Activated naive CD8-positive, alpha-beta T cell treated with anti-CD3 and anti-CD28 coated beads, Interleukin-2, amount 10 ng/mL, durations not matched to agents 7 days and 5 days (primary cell): ENCODE data around the gene SGSM1. TPM values are rescaled to one million over a fixed set of nuclear protein-coding genes. Genes with fewer than 3 reads are reported as not detected.
"Not testable (repeated sequence)": the region's sequence is repeated elsewhere in the genome, so short reads cannot be mapped to it uniquely, and the experiment has no call there.

Experiments used
- ATAC-seq: fragments of 150-1000 bp; cut with Tn5 transposase; one replicate; pipeline ENCODE4 v1.10.0; 2021; ENCODE audit warnings: low read depth, moderate library complexity
- POLR2A ChIA-PET: fragments of 350-600 bp; sonication (Branson Sonifier 250); formaldehyde crosslinking; loops from one replicate; lab custom pipeline; 2021; ENCODE audit warnings: antibody characterized with exemption; lab: Charles Lee
- DNase-seq: peaks from one replicate; pipeline ENCODE4 v3.0.0; 2021
- H3K27ac Mint-ChIP-seq: one replicate; pipeline ENCODE4 v1.8.0; 2022; ENCODE audit warnings: mild to moderate bottlenecking, mixed read lengths
- H3K27me3 Mint-ChIP-seq: one replicate; pipeline ENCODE4 v1.8.0; 2022; ENCODE audit warnings: mild to moderate bottlenecking, moderate library complexity, mixed read lengths
- H3K36me3 Mint-ChIP-seq: one replicate; pipeline ENCODE4 v1.8.0; 2021; ENCODE audit warnings: mild to moderate bottlenecking, mixed read lengths
- H3K4me1 Mint-ChIP-seq: one replicate; pipeline ENCODE4 v1.8.0; 2021; ENCODE audit warnings: mixed read lengths
- H3K4me3 Mint-ChIP-seq: one replicate; pipeline ENCODE4 v1.8.0; 2022; ENCODE audit warnings: mild to moderate bottlenecking, moderate library complexity, mixed read lengths
- H3K9me3 Mint-ChIP-seq: one replicate; pipeline ENCODE4 v1.8.0; 2021; ENCODE audit warnings: mixed read lengths
- total RNA-seq, 2 experiments: library from RNA; stranded (reverse); gene quantifications; one replicate each; pipeline ENCODE4 v1.2.3, GENCODE V29; 2021

Gene SGSM1
- total RNA-seq, 2 experiments from 2014 or later: 0.34 to 1.1 TPM

DNA sequence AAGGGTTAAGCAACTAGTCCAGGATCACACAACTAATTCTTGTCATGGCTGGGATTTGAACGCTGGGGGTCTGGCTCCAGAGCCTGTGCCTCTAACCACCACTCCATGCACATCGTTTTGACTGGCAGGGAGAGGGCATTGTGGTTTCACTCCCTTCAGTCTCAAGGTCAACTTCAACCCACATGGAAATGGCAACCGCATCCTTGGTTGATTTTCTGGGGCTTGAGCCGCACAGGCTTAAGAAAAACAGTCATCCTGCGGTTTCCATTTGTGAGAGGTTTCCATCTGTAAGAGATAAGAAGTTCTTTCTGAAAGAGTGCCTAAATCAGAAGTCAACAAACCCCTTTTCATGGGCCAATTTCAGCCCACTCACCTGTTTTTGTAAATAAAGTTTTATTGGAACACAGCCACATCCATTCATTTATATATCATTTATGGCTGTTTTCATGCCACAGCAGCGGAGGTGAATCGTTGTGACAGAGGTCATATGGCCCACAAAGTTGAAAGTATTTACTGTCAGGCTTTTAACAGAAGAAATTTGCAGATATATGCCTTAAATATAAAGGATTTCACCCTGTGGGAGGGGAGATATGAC is 65.7 kb downstream of the SGSM1 start:
- Mint-ChIP-seq H3K36me3 (no peaks in the 10 kb centered on the region), H3K27ac (no peak overlapping the region), H3K9me3 (no peaks in the 10 kb centered on the region), H3K4me3 (no peak overlapping the region), H3K27me3 (peaks cover 2% of the 10 kb centered on the region), H3K4me1 (no peaks in the 10 kb centered on the region)
- POLR2A ChIA-PET: no interaction called here
- ATAC-seq (no peak), DNase-seq (no peak)

- Mint-ChIP-seq H3K36me3 (no peaks in the 10 kb centered on the region), H3K9me3 (no peaks in the 10 kb centered on the region), H3K4me3 (no peak overlapping the region), H3K27ac (no peak overlapping the region), H3K27me3 (peaks cover 2% of the 10 kb centered on the region), H3K4me1 (no peaks in the 10 kb centered on the region)
- DNase-seq: no peak
- POLR2A ChIA-PET: no interaction called here
- ATAC-seq: no peak
Measured at GRCh38 chr22:24873226-24873625, 67.2 kb downstream of the SGSM1 start.

DNA sequence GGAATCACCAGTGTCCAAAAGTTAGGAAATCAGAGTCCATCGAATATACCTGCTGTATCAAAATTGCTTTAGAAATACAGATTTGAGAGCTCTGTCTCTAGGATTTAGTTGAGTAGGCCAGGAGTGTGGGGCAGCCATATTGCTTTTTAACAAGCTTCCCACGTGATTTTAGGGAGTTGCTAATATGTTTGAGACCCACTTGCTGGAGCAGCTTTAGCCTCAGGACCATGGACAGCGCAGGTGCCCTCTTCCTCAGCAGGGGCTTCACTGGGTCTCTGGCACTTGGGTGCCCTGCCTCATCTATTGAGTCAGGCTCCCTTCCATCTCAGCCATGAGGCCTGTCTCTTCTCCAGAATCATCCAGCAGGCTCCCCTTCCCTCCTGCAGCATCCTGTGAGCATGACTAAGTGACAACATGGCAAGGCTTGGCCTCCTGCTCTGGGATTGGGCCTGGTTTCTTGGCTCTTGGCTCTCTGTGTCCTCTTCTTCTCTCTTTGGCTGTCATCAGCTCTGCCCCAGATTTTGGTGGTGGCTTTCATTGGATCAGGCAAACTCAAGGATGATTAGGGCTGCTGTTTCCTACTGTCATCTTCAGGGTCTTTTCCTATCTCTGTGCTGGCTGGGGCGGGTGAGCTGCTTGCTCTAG is 70.0 kb downstream of the SGSM1 start:
- Mint-ChIP-seq H3K4me1 (no peaks in the 10 kb centered on the region), H3K27me3 (peaks cover 2% of the 10 kb centered on the region), H3K4me3 (no peak overlapping the region), H3K27ac (no peak overlapping the region), H3K9me3 (no peaks in the 10 kb centered on the region), H3K36me3 (no peaks in the 10 kb centered on the region)
- DNase-seq (peak; percentile 48), ATAC-seq (no peak)
- POLR2A ChIA-PET: no interaction called here

GRCh38 chr22:24876700-24877099 is 70.7 kb downstream of the SGSM1 start:
- POLR2A ChIA-PET: no interaction called here
- Mint-ChIP-seq H3K27me3 (peaks cover 2% of the 10 kb centered on the region), H3K36me3 (no peaks in the 10 kb centered on the region), H3K9me3 (no peaks in the 10 kb centered on the region), H3K27ac (no peak overlapping the region), H3K4me1 (no peaks in the 10 kb centered on the region), H3K4me3 (no peak overlapping the region)
- DNase-seq: no peak
- ATAC-seq: no peak

DNA sequence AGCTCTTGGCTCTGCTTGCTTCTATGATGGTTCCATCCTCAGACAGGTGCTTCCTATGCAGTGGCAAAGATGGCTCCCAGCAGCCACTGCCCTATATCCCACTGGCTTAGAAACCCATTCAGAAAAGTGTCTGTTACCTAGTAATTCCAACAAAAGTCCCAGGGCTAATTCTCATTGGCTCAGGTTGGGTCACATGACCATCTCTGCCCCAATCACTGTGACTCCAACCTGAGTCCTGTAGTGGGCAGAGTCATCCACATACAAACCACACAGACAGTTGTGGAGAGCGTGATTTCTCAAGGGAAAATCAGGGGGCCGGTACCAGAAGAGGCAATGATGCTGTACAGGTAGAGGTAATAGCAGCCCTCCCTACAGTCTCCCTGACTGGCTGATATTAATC is 73.0 kb downstream of the SGSM1 start:
- Mint-ChIP-seq H3K27ac (no peak overlapping the region), H3K27me3 (peaks cover 2% of the 10 kb centered on the region), H3K36me3 (no peaks in the 10 kb centered on the region), H3K4me3 (no peak overlapping the region), H3K9me3 (no peaks in the 10 kb centered on the region), H3K4me1 (no peaks in the 10 kb centered on the region)
- no peak for ATAC-seq
- POLR2A ChIA-PET: no interaction called here
- no peak for DNase-seq

- POLR2A ChIA-PET: no interaction called here
- H3K27ac Mint-ChIP-seq: no peak overlapping the region
- ATAC-seq (no peak), DNase-seq (no peak)
- no peaks in the 10 kb centered on the region for H3K4me1 Mint-ChIP-seq
- no peaks in the 10 kb centered on the region for H3K9me3 Mint-ChIP-seq
- H3K36me3 Mint-ChIP-seq: no peaks in the 10 kb centered on the region
- no peaks in the 10 kb centered on the region for H3K27me3 Mint-ChIP-seq
- no peak overlapping the region for H3K4me3 Mint-ChIP-seq
Measured at GRCh38 chr22:24883432-24883831, 77.4 kb downstream of the SGSM1 start.

DNA sequence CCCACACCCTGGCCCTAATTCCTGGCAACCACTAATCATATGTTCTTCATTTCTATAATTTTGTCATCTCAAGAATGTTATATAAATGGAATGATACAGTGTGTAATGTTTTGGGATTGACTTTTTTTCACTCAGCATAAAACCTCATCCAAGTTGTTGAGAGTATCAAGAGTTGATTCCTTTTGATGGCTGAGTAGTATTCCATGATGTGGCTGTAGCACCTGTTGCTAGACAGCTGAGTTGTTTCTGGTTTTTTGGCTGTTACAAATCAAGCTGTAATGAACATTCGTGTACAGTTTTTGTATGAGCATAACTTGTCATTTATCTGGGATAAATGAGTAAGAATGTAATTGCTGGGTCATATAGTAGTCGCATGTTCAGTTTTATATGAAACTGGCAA is 81.2 kb downstream of the SGSM1 start:
- ATAC-seq: no peak
- POLR2A ChIA-PET: no interaction called here

DNA sequence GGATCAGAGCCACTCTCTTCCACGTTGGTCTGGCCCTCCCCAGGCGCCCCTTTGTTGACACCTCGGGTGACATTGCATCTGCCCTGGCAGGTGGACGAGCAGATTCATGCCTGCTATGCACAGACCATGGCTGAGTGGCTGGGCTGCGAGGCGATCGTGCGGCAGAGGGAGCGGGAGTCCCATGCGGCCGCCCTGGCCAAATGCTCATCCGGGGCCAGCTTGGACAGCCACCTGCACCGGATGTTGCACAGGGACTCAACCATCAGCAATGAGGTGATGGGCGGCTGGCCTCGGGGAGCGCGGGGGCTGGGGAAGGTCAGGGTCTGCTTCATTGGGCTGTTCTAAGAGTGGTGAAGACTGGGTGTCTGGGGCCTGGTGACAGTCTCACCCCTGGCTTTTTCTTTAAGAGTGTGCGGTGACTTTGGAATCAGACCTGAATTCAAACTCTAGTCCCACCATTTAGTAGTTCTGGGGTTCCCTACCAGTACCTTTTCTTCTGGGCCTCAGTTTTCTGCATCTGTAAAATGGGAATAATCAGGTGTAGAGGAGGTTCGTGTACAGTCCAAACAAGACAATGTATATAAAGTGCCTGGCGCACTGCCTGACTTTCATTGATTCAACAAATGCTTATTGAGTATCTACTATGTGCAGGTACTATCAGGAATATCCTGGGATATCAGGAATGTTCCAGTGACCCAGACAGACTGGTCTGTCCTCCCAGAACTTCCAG is 87.5 kb downstream of the SGSM1 start:
- Mint-ChIP-seq H3K4me3 (no peak overlapping the region), H3K27ac (no peak overlapping the region), H3K4me1 (no peaks in the 10 kb centered on the region), H3K9me3 (no peaks in the 10 kb centered on the region), H3K27me3 (no peaks in the 10 kb centered on the region), H3K36me3 (no peaks in the 10 kb centered on the region)
- POLR2A ChIA-PET: no interaction called here
- no peak for DNase-seq
- ATAC-seq: no peak

More for the DNA sequence above, 81.2 kb downstream of the SGSM1 start:
- Mint-ChIP-seq H3K27me3 (no peaks in the 10 kb centered on the region), H3K27ac (no peak overlapping the region), H3K9me3 (no peaks in the 10 kb centered on the region), H3K4me1 (no peaks in the 10 kb centered on the region), H3K4me3 (no peak overlapping the region), H3K36me3 (no peaks in the 10 kb centered on the region)
- DNase-seq: no peak

DNA sequence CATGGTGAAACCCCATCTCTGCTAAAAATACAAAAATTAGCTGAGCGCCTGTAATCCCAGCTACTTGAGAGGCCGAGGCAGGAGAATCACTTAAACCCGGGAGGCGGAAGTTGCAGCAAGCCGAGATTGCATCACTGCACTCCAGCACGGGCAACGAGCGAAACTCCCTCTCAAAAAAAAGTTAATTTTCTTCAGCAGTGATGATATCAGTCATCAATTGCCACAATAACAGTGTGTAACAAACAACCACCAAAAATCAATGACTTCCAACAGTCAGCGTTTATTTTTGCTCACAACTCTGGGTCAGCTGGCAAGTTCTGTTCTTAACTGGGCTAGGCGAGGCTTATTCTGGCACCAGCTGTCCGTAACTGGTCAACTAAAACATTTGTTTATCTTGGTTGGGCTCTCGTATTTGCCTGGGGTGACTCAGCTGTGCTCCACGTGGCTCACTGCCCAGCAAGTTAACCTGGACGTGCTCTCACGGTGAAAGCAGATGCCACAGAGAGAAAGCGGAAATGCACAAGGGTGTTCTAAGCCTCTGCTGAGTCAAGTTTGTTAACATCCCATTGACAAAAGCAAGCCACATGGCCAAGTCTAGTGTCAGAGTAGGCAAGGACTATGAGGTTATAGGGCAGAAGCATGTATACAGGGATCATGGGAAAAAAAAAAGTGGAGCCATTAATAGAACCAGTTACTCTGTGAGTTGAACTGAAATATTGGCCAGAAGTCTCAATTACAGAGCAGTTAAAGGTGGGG is 88.4 kb downstream of the SGSM1 start:
- POLR2A ChIA-PET: no interaction called here
- H3K9me3 Mint-ChIP-seq: no peaks in the 10 kb centered on the region

DNA sequence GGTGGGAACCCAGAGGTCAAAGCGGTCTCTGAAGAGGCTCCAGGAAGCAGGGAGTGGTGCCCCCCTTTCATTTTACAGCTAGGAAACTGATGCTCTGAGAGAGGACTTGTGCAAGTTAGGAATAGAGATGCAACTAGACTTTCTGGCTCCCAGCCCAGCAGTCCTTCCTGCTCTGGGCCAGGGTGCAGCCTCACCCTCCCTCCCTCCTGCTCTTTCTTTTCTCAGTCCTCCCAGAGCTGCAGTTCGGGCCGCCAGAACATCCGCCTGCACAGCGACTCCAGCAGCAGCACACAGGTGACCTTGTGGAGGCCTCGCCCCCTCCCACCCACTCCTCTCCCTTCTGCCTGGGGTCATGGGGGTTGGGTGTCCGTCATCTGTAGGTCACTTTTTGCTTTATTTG is 89.0 kb downstream of the SGSM1 start:
- H3K9me3 Mint-ChIP-seq: no peaks in the 10 kb centered on the region
- H3K27ac Mint-ChIP-seq: no peak overlapping the region
- no peaks in the 10 kb centered on the region for H3K4me1 Mint-ChIP-seq
- H3K27me3 Mint-ChIP-seq: peaks cover 3% of the 10 kb centered on the region
- H3K36me3 Mint-ChIP-seq: no peaks in the 10 kb centered on the region
- ATAC-seq: no peak
- POLR2A ChIA-PET: no interaction called here
- H3K4me3 Mint-ChIP-seq: no peak overlapping the region
- no peak for DNase-seq

More for the DNA sequence above, 88.4 kb downstream of the SGSM1 start:
- Mint-ChIP-seq H3K36me3 (no peaks in the 10 kb centered on the region), H3K27me3 (peaks cover 3% of the 10 kb centered on the region), H3K4me1 (no peaks in the 10 kb centered on the region), H3K27ac (no peak overlapping the region), H3K4me3 (no peak overlapping the region)
- DNase-seq: no peak
- no peak for ATAC-seq

DNA sequence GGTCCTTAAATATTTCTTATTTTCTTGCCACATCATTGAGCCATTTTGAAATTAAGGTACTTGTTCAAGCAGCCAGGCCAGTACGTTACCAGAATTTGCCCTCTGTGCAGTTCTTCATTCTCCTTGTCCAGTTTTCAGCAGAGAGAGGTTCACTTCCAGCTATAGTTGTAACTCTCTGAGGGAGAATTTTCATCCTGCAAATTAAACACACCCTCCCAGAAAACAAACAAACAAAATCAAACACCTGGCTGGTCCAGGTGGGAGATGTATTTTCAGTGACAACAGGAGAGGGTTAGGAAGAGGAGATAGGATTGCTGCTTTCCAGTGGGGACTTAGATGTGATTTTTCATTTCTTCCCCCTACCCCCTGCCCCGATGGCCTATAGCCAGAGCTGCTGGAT is 95.4 kb downstream of the SGSM1 start:
- no peak overlapping the region for H3K4me3 Mint-ChIP-seq
- POLR2A ChIA-PET: no interaction called here

DNA sequence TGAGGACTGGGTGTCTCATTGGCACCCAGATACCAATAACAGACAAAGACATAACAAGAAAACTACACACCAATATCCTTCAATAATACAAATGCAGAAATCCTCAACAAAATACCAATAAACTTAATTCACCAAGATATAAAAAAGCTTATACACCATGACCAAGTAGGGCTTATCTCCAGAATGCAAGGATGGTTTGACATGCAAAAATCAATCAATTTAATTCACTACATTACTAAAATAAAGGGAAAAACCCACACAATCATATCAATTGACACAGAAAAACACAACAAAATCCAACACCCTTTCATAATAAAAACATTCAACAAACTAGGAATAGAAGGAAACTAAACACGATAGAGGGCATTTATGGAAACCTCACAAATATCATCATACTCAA is 99.9 kb downstream of the SGSM1 start:
- H3K4me1 Mint-ChIP-seq: no peaks in the 10 kb centered on the region
- peaks cover 2% of the 10 kb centered on the region for H3K27me3 Mint-ChIP-seq
- H3K9me3 Mint-ChIP-seq: peaks cover 16% of the 10 kb centered on the region
- ATAC-seq: no peak
- H3K36me3 Mint-ChIP-seq: no peaks in the 10 kb centered on the region
- no peak overlapping the region for H3K4me3 Mint-ChIP-seq
- DNase-seq: no peak
- H3K27ac Mint-ChIP-seq: no peak overlapping the region
- POLR2A ChIA-PET: no interaction called here

More for the DNA sequence above, 95.4 kb downstream of the SGSM1 start:
- H3K27ac Mint-ChIP-seq: no peak overlapping the region
- no peaks in the 10 kb centered on the region for H3K36me3 Mint-ChIP-seq
- no peaks in the 10 kb centered on the region for H3K4me1 Mint-ChIP-seq
- H3K27me3 Mint-ChIP-seq: peaks cover 5% of the 10 kb centered on the region
- H3K9me3 Mint-ChIP-seq: peaks cover 12% of the 10 kb centered on the region
- DNase-seq (no peak), ATAC-seq (no peak)

DNA sequence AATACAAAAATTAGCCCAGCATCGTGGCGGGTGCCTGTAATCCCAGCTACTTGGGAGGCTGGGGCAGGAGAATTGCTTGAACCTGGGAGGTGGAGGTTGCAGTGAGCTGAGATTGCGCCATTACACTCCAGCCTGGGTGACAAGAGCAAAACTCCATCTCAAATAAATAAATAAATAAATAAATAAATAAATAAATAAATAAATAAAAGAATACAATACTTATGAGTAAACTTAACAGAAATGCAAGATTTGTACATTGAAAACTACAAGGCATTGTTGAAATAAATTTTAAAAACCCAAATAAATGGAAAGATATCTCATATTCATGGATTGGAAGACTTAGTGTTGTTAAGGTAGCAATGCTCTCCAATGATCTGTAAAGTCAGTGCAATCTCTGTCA is 101.1 kb downstream of the SGSM1 start:
- H3K36me3 Mint-ChIP-seq, DNase-seq, H3K4me3 Mint-ChIP-seq, H3K4me1 Mint-ChIP-seq, POLR2A ChIA-PET, ATAC-seq, H3K27me3 Mint-ChIP-seq, H3K27ac Mint-ChIP-seq: not testable (repeated sequence)
- H3K9me3 Mint-ChIP-seq: peaks cover 16% of the 10 kb centered on the region
